ENCODE data around the gene ADISSP.

Gene ADISSP

DNA sequence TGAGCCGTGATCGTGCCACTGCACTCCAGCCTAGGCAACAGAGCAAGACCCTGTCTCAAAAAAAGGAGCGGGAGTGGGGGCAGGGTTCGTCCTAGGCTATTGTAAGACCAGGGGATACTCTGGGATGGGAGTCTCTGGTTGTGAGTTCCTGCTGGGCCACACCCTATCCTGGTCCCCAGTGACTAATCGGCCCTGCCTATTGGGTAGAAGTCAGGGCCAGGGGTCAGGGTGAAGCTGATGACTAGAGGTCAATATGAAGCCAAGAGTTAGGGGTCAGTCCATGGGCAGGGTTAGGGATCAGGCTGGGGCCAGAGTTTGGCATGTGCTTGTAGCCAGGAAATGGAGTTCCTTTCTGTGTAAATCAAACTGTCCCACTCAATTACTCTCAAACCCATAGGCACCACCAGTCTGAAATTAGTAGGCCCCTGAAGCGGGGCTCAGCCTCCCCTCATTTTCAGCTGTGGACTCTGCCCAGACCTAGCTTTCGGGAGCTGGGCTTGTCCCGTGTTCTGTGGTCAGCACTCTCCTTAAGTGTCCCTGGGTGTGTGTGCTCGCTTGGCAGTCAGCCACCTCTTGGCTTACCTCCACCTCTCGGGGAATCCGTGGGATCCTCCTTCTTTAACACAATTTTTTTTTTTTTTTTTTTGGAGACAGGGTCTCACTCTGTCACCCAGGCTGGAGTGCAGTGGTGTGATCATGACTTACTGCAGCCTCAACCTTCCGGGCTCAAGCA is 33.3 kb downstream of the ADISSP start:
- DNase-seq: peak; percentile 35

DNA sequence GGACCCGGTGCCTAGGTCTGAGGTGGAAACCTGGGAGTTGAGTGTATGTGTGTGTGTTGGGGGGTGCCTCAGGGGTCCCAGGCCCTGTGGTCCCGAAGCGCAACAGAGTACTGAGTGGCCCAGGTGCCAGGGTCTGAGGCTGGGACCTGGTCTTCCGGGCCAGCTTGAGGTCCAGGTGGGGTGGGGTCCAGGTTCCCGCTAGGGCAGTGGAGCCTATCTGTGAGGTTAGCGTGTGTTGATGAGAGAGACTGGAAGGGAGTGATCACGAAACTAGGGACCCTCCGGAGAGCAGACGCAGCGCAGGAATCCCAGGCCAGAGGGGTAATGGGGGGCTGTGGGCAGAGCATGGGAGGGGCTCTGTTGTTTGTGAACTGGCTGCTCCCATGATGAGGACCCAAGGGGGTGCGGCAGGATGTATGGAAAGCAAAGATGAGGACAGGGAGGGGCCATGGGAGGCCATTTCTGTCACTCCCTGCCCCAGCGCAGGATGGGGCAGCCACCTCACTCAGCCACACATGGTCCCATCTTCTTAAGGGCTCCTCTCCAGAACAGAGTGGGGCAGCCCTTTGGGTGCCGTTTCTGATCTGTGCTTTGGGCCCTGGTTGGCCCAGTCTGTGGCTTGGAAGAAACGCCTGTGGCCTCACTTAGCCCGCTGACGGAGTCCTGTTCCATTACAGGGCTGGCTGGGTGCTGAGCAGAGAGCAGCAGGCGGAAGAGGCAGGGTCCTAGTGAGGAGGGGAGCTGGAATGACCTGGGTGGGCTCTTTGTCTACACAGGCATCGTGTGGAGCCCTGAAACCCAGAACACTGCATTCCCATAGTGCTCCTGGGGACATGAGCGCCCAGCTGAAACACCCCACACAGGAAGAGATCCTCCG is 34.2 kb downstream of the ADISSP start:
- no peak for DNase-seq

DNA sequence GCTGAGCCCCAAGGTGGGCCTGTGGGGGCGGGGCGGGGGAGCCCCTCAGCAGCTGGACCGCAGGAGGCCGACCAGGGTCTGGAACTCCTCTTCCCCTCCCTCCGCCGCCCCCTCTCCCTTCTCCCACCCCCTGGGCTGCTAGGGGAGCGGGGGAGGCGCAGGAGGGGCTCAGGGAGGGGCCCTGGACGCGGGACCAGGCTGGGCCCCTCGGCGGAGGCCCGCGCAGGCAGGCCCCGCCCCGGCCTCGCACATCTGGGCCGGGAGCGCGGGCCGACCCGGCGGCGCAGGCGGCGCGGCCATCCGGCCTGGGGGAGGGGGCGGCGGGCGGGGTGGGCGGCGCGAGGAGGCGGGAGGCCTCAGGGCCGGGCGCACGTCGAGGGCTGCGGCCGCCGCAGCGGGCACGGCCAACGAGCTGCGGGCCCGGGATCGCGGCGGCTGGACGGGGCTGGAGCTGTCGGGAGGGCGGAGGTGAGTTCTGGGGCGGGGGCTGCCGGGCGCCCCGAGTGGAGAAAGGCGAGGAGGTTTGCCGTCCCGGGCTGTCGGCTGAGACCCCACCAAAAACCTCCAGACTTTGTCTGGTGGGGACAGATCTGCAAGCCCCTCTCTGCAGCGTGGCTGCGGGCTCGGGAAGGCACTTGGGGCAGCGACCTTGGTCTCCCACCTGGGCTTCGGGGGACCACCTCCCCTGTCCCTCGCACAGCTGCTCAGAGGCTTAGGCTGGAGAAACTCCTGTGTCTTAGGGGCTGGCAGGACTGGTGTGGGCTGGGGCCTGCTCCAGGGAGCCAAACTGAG is 35.0 kb downstream of the ADISSP start, which contains the start of gene HSPA12B:
Gene HSPA12B, plus strand, starts transcription at position 359 of the 792 bp plus-strand sequence. CDS start 5,990 bp downstream, outside the sequence.
- DNase-seq: no peak

DNA sequence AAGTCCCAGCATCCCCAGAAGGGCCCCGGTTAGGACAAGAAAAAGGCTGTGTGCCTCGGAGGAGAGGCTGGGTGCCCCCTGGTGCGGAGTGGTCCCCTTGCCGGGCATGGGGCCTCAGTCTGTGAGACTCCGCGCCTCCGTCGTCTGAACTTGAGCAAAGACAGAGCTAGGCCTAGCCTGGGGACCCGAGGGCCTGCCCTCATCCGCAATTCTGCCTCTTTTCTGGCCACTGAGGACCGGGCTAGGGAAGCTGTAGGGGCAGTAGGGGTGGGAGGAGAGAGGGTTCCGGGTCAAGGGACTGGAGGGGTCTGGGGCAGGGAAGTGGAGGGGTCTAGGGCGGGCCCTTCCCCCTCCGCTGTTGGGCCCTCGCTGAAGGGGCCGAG is 35.6 kb downstream of the ADISSP start:
- no peak for DNase-seq

DNA sequence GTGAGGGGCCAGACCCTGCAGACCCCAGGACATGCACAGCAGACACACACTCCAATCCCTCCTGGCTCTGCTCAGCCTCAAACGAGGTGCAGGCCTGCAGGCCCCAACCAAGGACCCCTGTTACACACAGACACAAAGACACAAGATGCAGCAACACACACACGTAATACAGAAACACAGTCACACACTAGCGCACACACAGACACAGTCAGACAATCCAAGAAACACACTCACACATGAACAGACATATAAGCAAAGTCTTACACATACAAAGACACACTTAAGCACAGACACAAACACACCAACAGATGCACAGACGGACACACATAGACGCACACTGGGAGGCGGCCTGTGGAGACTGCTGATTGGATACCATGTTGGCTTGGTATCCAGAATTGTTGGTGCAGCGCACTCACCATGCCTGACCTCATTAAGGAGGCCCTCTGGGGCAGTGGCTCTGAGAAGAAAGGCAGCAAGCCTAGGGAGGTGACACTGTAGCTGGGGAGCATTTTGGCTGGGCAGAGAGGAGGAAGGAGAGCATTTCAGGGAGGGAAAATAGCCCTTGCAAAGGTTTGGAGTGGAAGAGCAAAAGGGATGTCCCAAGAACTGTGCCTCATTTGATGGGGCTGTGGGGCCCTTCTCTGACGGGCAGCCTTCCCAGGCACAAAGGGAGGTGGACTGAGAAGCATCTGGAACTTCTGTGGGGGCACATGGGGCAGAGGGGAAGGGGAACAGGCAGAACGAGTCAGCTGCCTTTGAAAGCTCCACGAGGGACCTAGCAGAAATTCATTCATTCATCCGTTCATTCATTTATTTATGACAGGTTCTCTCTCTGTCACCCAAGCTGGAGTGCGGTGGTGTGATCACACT is 36.5 kb downstream of the ADISSP start:
- no peak for DNase-seq

DNA sequence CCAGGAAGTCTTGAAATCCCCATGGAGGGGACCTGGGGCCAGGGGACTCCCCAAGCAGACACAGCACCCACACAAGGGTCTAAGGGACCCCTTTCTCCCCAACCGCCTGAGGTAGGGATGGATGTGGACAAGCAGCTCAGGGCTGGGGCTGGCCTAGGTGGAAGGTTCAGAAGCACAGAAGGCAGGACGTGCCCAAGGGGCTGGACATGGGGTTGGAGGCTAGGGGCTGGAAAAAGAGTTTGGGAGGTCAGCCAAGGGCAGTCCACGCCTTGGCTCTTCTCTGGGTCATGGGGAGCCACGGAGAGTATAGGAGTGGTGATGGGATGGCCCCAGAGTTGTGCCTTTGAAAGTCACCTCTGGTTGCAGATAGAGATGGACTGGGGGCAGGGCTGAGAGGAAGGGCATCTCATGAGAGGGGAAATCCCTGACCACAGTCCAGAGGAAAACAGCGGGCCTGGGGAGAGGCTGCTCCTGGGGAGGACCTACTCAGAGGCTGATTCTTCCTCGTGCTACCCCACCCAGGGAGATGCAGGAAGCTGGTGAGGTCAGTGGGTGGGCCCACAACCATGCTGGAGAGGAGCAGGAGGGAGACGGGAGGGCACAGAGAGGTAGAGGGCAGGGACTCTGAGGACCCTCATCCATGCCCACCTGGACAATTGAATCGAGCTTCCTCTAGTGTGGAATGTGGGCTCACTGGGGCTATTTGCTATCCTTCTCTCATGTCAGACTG is 37.6 kb downstream of the ADISSP start:
- no peak for DNase-seq

DNA sequence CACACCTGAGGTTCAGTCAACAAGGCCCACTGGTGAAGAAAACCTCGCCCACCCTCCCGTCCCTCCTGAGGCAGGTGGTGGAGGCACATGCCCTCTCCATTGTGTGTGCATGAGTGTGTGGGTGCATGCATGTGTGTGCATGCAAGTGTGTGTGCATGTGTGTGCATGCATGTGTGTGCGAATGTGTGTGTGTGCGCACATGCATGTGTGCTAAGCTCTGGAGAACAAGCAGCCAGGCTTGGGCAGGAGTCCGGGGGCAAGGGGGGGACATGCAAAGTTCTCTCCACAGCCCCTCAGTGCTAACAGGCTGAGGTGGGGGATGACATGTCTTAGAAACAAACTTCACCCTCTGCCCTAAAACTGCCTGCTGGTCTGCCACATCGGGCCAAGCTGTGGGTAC is 38.2 kb downstream of the ADISSP start:
- DNase-seq: no peak

DNA sequence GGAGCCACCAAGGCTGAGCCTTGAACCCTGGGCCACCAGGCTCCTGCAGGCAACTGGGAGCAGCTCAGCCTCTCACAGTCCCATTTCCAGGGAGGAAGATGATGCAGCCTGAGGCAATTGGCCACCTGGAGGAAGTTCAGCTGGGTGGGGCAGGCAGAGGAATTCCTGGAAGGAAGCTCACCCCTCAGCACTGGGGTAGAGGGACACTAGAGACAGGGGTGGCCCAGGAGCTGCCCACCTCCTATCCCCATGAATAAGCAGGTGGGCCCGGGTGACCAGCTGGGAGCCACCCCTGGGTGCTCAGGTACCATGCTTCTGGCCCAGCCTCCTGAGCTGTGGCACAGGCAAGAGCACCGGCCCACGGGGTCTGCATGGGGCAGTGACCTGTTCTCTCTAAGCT is 38.7 kb downstream of the ADISSP start:
- no peak for DNase-seq

DNA sequence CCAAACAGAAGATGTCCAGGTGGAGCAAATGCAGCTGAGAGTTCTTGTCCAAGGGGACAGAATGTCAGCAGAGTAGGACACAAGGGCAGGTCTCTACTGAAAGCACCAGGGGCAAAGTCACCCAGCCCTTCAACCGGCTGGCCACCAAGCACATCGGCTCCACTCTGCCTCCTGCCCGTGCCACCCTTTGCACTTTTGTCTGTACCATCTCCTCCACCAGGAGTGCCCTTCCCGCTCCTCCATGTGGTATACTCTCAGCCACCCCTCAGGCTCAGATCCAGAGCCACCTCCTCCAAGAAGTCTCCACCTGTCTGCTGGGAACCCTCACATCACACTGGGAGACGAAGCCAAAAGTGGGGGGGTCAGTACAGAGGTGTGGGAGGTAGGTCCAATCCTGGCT is 39.2 kb downstream of the ADISSP start:
- no peak for DNase-seq

DNA sequence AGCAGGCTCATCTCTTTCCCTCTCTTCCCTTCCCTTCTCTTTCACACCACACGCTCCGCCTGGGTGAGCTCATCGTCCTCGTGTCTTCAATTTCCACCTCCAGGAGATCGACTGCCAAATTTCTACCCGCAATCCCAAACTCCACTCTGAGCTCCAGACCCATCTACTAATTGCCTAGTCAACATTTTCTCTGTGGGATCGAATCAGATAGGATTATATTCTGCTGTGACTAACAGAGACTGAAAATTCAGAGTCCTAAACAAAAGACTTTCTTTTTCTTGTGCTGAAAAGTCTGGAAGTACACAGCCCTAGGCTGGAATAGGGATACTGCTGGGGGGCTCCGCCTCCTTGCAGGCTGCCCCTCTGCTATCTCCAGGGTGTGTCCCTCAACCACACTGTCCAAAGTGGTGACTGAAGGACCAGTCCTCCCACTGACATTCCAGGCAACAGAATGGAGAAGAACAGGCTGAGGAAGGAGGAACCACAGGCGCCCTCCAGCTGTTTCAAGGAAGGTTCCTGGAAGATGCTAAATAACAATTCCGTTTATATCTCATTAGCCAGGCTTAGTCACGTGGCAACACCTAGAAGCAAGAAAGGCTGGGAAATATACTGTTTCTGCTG is 40.0 kb downstream of the ADISSP start:
- no peak for DNase-seq

DNA sequence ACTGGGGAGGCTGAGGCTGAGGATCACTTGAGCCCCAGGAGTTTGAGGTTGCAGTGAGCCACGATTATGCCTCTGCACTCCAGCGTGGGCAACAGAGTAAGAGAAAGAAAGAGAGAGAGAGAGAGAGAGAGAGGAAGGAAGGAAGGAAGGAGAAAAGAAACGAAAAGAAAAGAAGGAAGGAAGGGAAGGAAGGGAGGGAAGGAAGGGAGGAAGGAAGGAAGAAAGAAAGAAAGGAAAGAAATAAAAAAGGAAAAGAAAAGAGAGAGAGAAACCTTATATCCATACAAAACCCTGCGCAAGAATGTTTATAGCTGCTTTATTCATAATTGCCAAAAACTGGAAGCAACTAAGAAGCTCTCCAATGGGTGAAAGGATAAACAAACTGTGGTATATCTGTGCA is 43.2 kb downstream of the ADISSP start:
- no peak for DNase-seq

DNA sequence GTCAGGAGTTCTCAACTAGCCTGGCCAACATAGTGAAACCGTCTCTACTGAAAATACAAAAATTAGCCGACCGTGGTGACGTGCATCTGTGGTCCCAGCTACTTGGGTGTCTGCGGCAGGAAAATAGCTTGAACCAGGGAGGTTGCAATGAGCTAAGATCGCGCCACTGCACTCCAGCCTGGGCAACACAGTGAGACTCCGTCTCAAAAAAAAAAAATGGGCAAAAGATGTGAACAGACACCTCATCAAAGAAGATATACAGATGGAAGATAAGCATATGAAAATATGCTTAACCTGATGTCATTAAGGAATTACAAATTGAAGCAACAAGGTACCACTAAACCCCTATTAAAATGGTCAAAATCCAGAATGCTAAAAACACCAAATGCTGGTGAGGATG is 44.3 kb downstream of the ADISSP start:
- no peak for DNase-seq

DNA sequence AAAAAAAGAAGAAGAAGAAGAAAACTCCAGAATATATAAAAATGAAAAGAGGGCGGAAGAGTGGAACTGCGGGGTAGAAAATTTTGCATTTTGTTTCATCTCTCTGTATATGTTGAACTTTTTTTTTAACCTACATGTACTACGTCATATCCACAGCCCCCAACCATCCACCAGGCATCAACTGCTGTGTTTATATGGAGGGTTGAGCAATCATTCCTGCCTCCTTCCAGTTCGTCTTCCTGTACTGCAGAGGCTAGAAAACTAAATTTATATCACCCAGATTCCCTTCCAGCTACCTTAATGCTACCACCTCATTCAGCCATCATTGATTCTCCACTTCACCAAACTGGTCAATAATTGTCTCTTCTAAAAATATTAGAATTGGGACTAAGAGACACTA is 45.6 kb downstream of the ADISSP start:
- DNase-seq: no peak

DNA sequence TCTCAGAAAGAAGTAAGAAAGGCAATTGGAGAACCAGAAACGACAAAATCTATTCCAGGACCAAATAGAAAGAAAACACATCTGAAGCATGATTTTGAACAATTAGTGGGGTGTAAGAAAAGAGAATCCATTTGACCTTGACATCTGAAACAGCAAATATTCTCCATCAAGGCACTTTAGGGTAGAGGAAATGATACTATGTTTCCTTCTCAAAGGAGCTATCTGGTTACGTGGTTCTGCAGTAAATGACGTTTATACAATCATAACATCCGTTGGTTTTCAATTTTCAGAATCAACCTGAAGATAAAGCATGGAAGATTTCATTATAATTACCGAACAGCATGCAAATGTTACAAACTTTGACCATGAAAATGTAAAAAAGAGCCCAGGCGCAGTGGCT is 46.9 kb downstream of the ADISSP start:
- DNase-seq: no peak

DNA sequence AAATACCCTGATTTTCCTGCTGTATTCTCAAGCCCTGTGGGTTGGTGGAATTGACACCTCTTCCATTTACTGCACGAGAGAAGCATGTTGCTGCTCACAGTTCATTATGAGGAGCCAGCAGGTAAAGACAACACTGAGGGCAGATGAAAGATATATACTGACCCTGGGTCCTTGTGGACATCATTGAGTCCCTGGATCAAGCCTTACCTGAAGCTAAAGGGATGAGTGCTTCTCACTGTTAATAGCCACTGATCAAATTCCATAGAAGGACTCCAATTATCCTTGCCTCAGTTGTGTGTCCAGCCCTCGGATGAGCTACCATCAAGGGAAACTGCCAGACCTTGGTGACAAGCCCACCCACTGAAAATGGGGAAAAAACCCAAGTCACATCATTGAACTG is 47.5 kb downstream of the ADISSP start:
- DNase-seq: no peak

DNA sequence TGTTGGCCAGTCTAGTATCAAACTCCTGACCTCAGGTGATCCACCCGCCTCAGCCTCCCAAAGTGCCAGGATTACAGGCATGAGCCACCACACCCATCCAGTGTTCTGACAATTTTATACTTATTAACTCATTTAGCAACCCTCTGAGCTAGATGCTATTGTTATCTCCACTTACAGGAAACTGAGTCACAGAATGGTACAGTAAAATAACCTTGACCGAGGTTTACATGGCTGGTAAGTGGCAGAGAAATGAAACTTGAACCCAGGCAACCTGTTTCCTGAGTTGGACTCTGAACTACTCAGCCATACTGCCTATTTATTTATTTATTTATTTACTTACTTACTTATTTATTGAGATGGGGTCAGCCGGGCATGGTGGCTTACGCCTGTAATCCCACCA is 48.5 kb downstream of the ADISSP start:
- DNase-seq: no peak

DNA sequence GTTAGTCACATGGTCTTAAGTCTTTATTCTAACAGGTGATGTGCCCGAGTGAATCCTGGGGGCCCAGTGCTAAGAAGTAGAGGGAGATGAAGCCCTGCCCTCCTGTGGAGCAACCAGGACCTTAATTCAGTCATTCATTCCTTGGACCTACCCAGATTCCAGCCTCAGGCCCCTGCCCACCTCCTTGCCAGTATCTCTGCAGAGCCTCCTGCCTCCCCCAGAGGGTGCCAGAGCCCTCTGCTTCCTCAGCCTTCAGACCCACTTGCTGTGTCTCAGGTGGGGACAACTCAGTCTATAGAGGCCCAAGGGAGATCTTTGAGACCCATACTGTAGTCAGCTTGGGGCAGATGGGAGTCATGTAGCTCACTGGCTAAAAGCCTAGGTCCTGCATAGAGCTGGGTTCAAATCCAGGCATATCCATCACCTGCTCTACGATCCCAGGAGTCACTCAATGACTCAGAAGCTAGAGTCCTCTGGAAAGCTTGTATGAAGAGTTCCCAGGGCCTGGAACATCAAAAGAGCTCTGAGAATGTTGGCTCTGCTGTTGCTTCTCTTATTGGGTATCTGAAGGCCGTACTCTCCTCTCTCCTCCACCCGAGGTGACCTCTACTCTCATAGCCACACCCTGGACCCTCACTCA is 51.2 kb downstream of the ADISSP start:
- no peak for DNase-seq

DNA sequence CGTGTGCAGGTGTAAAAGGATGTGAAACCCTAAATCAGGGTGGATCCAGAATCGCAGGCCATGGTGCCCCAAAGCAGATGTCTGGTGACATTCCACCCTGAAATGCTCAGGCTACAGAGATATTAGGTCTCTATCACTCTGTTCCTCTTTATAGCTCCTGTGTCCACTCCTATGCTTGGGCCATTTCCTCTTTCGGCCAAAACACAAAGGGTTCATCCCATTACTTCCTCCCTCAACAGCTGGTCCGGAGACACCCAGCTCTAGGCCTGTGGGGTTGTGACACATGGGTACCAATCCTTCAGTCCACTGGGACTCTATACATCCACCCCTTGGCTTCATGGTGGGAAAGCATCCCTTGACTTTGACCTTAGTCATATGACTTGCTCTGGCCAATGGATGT is 53.5 kb downstream of the ADISSP start:
- no peak for DNase-seq

DNA sequence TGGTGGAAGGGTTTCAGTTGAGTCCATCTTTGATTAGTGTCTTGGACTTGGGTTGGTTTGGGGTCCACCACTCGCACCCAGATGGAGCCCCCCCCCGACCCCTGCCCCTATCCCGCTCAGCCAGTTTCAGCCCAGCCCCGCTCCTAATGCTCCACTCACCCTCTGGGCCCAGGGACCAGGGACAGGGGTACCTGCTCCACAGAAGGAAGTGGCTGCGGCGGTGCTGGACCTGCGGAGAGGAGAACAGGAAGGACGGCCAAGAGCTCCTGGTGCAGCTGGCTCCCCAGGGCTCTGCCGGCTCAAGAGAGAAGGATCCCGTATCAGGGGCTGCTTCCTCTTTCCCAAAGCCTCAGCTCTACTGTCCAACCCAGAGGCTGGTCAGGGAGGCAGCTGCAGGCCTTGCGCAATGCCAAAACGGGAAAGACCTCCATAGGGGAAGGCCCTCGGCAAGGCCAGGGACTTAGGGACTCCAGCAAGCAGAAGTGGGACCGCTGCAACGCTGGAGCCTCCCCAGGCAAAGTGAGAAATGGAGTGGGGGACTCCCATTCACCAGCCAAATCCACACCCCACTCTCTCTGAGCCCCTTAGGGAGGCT is 55.2 kb downstream of the ADISSP start, which contains the start of gene SIGLEC1:
Gene SIGLEC1, minus strand, starts transcription at position 322 of the 595 bp plus-strand sequence. CDS start 5,472 bp downstream, outside the sequence.
- no peak for DNase-seq

DNA sequence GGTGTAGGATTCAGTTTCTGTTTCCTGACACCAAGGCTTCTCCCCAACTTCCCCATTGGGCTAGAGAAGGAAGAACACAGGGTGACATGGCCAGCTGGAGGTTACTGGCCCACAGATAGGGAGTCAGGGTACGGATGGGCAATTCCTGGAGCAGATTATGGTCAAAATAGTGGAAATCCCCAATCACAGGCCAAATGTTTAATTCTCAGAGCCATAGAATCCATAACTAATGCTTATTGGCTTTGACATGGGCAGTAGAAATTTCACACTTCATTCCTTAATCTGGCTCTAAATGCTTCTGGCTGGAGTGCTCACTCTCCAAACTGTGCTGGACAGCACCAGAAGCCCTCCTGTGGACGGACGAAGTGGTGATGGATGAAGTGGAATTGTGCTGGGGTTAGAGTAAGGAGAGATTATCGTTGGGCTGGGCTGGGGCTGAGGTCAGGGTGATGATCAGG is 56.0 kb downstream of the ADISSP start:
- no peak for DNase-seq

Data from NCI-H2029 treated with DMSO at 0.1 percent for 48 hours (cell line).